HEK293 (cell line): Measurements from ENCODE around the gene CHST8.

Experiments
- CTCF ChIP-seq: fragments of 450-650 bp; formaldehyde crosslinking; IDR thresholded peaks from 2 replicates; pipeline ENCODE4 v1.5.1; 2016; ENCODE audit warnings: missing biosample characterization, missing genetic modification characterization
- GLI2 ChIP-seq: fragments of 450-650 bp; formaldehyde crosslinking; IDR thresholded peaks from 2 replicates; pipeline ENCODE4; 2017; ENCODE audit warnings: missing biosample characterization, missing genetic modification characterization, low read depth, borderline replicate concordance

GRCh38 chr19:33789344-33789743, 167.6 kb downstream of the CHST8 start:
- no peak for TF ChIP-seq GLI2 (tag by site-specific recombination)
- 0 out of 2 replicates have a peak, but pooled peaks have one; percentile 6 for TF ChIP-seq CTCF (tag by site-specific recombination)
